Suprapubic skin (tissue), 4 donors: Measurements from ENCODE around the gene CUEDC1.

ENCODE experiments used
- CTCF ChIP-seq, 2 donors: fragments of 200-600 bp in 1 of 2; fragments of 450-650 bp in 1 of 2; sonication (generic) in 1 of 2; IDR thresholded peaks; one replicate each; pipeline ENCODE4 v1.5.1; 2016 to 2019; ENCODE audit warnings: antibody characterized with exemption in 2 of 2, mild to moderate bottlenecking in 1 of 2, moderate library complexity in 1 of 2
- EP300 ChIP-seq: sonication (generic); formaldehyde crosslinking; IDR thresholded peaks from one replicate; pipeline ENCODE4 v1.6.1; 2017; ENCODE audit warnings: antibody characterized with exemption
- POLR2A ChIP-seq, 2 donors: fragments of 450-650 bp; IDR thresholded peaks; one replicate each; pipeline ENCODE4 v1.6.1; 2017; ENCODE audit warnings: antibody characterized with exemption in 2 of 2, mild to moderate bottlenecking in 2 of 2, moderate library complexity in 2 of 2
- POLR2AphosphoS5 ChIP-seq, 3 donors: sonication (generic); formaldehyde crosslinking; IDR thresholded peaks; one replicate each; pipeline ENCODE4 v1.6.1; 2017; ENCODE audit warnings: antibody characterized with exemption in 3 of 3

- TF ChIP-seq CTCF (IDR thresholded peaks at IDR 0.05) (no peak), POLR2A (IDR thresholded peaks at IDR 0.05) (no peak), POLR2AphosphoS5 (IDR thresholded peaks at IDR 0.05) (no peak), EP300 (no peak)
Observed at GRCh38 chr17:57946798-57947358, 8.3 kb downstream of the CUEDC1 start.
